ENCODE data around the gene C19orf81. TPM values are rescaled to one million over a fixed set of nuclear protein-coding genes. Genes with fewer than 3 reads are reported as not detected.

The C19orf81 gene
- total and polyA plus RNA-seq, 2 of the 13 experiments (the other 11 are each of a cell fraction or from before 2014, with no cell fraction given) = not detected

DNA sequence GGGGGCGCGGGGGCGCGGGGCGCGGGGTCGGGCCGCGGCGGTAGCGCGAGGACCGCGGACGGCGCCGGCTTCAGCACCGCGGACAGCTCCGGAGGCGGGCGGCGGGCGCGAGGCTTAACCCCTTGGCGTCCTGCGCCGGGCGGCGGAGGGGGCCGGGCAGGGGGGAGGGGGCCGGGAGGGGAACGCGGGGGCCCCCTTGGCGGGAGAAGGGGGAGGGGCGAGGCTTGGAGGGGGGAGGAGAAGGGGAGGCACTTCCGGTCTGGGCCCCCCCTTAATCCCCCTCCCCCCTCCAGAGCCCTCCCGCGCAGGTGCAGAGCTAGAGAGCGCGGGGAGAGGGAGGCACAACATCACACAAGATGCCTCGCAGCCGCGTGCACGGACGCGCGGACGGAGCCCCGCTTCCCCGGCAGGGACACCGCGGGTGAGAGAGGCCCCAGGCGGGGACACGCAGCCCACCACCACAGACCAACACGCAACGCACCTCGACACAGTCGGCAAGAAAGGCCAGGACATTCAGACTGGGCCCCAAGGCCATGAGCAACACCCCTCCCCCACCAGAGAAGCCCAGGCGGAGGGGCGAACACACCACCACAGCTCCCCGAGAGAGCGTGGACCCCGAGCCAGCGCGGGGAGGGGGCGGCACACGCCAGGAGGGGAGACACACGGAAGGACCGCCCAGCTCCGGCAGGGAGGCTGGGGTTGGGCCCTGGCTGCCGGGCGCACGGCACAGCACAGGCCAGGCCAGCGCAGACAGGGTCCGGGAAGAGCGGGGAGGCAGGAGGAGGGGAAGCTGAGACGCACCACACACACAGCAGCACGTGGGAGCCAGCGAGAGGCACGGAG lies 46.2 kb downstream of the C19orf81 start (continued):
- TF ChIP-seq ISL2 (CRISPR knock-in tag; IDR thresholded peaks at IDR 0.05) = no peak
- no peak for TF ChIP-seq DNMT1 (CRISPR knock-in tag; IDR thresholded peaks at IDR 0.05)
- TF ChIP-seq, protein P1, sequence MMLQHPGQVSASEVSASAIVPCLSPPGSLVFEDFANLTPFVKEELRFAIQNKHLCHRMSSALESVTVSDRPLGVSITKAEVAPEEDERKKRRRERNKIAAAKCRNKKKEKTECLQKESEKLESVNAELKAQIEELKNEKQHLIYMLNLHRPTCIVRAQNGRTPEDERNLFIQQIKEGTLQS (CRISPR knock-in tag; IDR thresholded peaks at IDR 0.05) = 0 out of 2 replicates have a peak, but pooled peaks have one; percentile 24
- no peak for TF ChIP-seq EED (CRISPR knock-in tag; IDR thresholded peaks at IDR 0.05)
- TF ChIP-seq ZNF747 (CRISPR knock-in tag; IDR thresholded peaks at IDR 0.05; ENCODE audit: borderline replicate concordance) = no peak
- TF ChIP-seq SMAD1 (CRISPR knock-in tag; IDR thresholded peaks at IDR 0.05; ENCODE audit: borderline replicate concordance, low read depth) = no peak
- TF ChIP-seq, protein P2, sequence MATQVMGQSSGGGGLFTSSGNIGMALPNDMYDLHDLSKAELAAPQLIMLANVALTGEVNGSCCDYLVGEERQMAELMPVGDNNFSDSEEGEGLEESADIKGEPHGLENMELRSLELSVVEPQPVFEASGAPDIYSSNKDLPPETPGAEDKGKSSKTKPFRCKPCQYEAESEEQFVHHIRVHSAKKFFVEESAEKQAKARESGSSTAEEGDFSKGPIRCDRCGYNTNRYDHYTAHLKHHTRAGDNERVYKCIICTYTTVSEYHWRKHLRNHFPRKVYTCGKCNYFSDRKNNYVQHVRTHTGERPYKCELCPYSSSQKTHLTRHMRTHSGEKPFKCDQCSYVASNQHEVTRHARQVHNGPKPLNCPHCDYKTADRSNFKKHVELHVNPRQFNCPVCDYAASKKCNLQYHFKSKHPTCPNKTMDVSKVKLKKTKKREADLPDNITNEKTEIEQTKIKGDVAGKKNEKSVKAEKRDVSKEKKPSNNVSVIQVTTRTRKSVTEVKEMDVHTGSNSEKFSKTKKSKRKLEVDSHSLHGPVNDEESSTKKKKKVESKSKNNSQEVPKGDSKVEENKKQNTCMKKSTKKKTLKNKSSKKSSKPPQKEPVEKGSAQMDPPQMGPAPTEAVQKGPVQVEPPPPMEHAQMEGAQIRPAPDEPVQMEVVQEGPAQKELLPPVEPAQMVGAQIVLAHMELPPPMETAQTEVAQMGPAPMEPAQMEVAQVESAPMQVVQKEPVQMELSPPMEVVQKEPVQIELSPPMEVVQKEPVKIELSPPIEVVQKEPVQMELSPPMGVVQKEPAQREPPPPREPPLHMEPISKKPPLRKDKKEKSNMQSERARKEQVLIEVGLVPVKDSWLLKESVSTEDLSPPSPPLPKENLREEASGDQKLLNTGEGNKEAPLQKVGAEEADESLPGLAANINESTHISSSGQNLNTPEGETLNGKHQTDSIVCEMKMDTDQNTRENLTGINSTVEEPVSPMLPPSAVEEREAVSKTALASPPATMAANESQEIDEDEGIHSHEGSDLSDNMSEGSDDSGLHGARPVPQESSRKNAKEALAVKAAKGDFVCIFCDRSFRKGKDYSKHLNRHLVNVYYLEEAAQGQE (IDR thresholded peaks at IDR 0.05; ENCODE audit: borderline replicate concordance in 1 of 2, low read depth in 1 of 2, low read length in 2 of 2) = peak; percentile 59 to 90
- TF ChIP-seq ZNF12 (CRISPR knock-in tag; IDR thresholded peaks at IDR 0.05) = no peak

DNA sequence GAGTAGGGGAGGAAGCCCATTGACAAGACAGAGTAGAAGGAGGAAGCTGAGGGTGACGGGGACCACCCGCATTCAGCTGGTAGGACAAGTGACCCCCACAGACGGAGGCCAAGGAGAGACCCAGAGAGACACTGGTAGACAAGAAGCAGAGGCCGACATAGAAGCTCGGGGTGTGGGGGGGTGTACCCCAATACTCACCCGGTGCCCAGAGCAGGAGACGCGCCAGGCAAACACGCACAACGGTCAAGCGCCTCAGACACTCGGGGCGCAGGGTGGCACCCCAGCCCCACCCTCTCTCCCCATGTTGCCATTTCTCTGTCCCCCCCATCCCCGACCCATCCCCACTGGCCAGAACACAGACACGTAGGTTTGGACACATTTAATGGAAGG lies 46.8 kb downstream of the C19orf81 start:
- Histone ChIP-seq H3K9me3 (ENCODE audit: low read length) (no peaks in the 10 kb centered on the region), H3K4me1 (ENCODE audit: insufficient read depth, low read length) (no peaks in the 10 kb centered on the region), H3K27ac (ENCODE audit: extremely low read length, insufficient read depth, low read length) (no peak overlapping the region), H3K4me2 (ENCODE audit: low read depth, low read length) (no peak overlapping the region), H4K20me1 (ENCODE audit: insufficient read depth, low read length) (no peaks in the 10 kb centered on the region), H3K36me3 (replicated peaks in 1 of 2; ENCODE audit: control insufficient read depth in 1 of 2, insufficient read depth in 2 of 2, low read length in 2 of 2) (no peaks in the 10 kb centered on the region), H3K79me2 (ENCODE audit: insufficient read depth, low read length) (no peaks in the 10 kb centered on the region), H3K9ac (ENCODE audit: insufficient read depth, low read depth, low read length) (no peak overlapping the region), H3K4me3 (replicated peaks in 1 of 3; ENCODE audit: insufficient read depth in 1 of 3, low read depth in 2 of 3, low read length in 3 of 3) (no peak overlapping the region), H2AFZ (ENCODE audit: low read length) (no peak overlapping the region), H3K27me3 (ENCODE audit: control insufficient read depth in 1 of 2, insufficient read depth in 2 of 2, low read length in 2 of 2) (peaks cover 2 to 6% of the 10 kb centered on the region in 2 experiments; a peak in 4 of 5 replicates)
- ATAC-seq = no peak
- CTCF ChIA-PET (ENCODE audit: low intra/inter-chr PET ratio, low total read pairs) = no interaction called here
- POLR2A ChIA-PET = no interaction called here
- WGBS (ENCODE audit: low lambda C conversion rate) = 44% methylated on average over 8 of the region's 15 CpGs
- intact Hi-C loops (cut with micrococcal nuclease; ENCODE audit: unreplicated experiment) (no loop called here), in situ Hi-C loops (cut with HindIII; ENCODE audit: extremely low pct_ligation_motif_present, low pct_unique_long_range_greater_than_20kb) (no loop called here)
- BruUV-seq (replicated peaks) = no TSS peak
- DNase-seq (ENCODE audit: low spot score) = no peak
- FAIRE-seq = no peak
- no peak for TF ChIP-seq SMARCC2 (IDR thresholded peaks at IDR 0.05)
- TF ChIP-seq, protein P3, sequence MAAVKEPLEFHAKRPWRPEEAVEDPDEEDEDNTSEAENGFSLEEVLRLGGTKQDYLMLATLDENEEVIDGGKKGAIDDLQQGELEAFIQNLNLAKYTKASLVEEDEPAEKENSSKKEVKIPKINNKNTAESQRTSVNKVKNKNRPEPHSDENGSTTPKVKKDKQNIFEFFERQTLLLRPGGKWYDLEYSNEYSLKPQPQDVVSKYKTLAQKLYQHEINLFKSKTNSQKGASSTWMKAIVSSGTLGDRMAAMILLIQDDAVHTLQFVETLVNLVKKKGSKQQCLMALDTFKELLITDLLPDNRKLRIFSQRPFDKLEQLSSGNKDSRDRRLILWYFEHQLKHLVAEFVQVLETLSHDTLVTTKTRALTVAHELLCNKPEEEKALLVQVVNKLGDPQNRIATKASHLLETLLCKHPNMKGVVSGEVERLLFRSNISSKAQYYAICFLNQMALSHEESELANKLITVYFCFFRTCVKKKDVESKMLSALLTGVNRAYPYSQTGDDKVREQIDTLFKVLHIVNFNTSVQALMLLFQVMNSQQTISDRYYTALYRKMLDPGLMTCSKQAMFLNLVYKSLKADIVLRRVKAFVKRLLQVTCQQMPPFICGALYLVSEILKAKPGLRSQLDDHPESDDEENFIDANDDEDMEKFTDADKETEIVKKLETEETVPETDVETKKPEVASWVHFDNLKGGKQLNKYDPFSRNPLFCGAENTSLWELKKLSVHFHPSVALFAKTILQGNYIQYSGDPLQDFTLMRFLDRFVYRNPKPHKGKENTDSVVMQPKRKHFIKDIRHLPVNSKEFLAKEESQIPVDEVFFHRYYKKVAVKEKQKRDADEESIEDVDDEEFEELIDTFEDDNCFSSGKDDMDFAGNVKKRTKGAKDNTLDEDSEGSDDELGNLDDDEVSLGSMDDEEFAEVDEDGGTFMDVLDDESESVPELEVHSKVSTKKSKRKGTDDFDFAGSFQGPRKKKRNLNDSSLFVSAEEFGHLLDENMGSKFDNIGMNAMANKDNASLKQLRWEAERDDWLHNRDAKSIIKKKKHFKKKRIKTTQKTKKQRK (IDR thresholded peaks at IDR 0.05; ENCODE audit: low read length) = no peak
- TF ChIP-seq ZBTB8A (CRISPR knock-in tag; IDR thresholded peaks at IDR 0.05; ENCODE audit: borderline replicate concordance, low read depth) = no peak
- no peak for TF ChIP-seq NONO (IDR thresholded peaks at IDR 0.05)
- TF ChIP-seq NONO (CRISPR knock-in tag; conservative IDR thresholded peaks at IDR 0.05) = no peak
- no peak for TF ChIP-seq ZNF563 (CRISPR knock-in tag; IDR thresholded peaks at IDR 0.05)
- no peak for TF ChIP-seq RBM22 (optimal IDR thresholded peaks at IDR 0.05; ENCODE audit: low read length)
- no peak for TF ChIP-seq SMAD1 (CRISPR knock-in tag; IDR thresholded peaks at IDR 0.05; ENCODE audit: borderline replicate concordance, low read depth)
- TF ChIP-seq ZNF737 (CRISPR knock-in tag; IDR thresholded peaks at IDR 0.05; ENCODE audit: borderline replicate concordance) = no peak

Measured in HepG2 (cell line).